ENCODE data around the gene DYNC1LI1. TPM values are rescaled to one million over a fixed set of nuclear protein-coding genes. Genes with fewer than 3 reads are reported as not detected.

Gene DYNC1LI1
- 15.4 and 16.9 TPM in 2 replicates for polyA plus RNA-seq (2012; rRNA removed)
- 21.2 and 33.6 TPM in 2 replicates for polyA plus RNA-seq (2012; cell fraction: cytosol; rRNA removed)
- 17.8 and 19.0 TPM in 2 replicates for polyA plus RNA-seq (2012; cell fraction: nucleus; rRNA removed)

GRCh38 chr3:32570421-32571191, at the start of gene DYNC1LI1:
Gene DYNC1LI1 (minus strand): TSS chr3:32570858. CDS start chr3:32570770, 88 bp downstream.
- Histone ChIP-seq H3K27ac (ENCODE audit: low read depth in 2 of 2, low read length in 1 of 2) (peak within 1 kb of the TSS; percentile 90 to 96), H3K4me3 (ENCODE audit: low read depth in 2 of 2, low read length in 1 of 2) (peak within 1 kb of the TSS; percentile 85 to 87), H3K9ac (peak within 1 kb of the TSS; percentile 97), H2AFZ (ENCODE audit: low read depth) (peak within 1 kb of the TSS; percentile 89), H3K9me2 (no peaks in the 10 kb centered on the region), H3K9me3 (no peaks in the 10 kb centered on the region), H3F3A (replicated peaks; ENCODE audit: insufficient read depth) (peaks cover 5% of the 10 kb centered on the region), H3K79me2 (ENCODE audit: insufficient read depth) (peaks cover 49% of the 10 kb centered on the region), H3K36me3 (replicated peaks in 1 of 2; ENCODE audit: control insufficient read depth in 1 of 2, insufficient read depth in 2 of 2, low read length in 1 of 2) (peaks cover 0 to 7% of the 10 kb centered on the region in 2 experiments), H3K4me2 (peak within 1 kb of the TSS; percentile 86), H4K20me1 (ENCODE audit: insufficient read depth) (peaks cover 25% of the 10 kb centered on the region), H3K4me1 (ENCODE audit: control insufficient read depth in 1 of 2, insufficient read depth in 2 of 2, low read depth in 1 of 2, low read length in 1 of 2) (peaks cover 4 to 6% of the 10 kb centered on the region in 2 experiments; a peak in 2 of 4 replicates), H3K27me3 (ENCODE audit: insufficient read depth) (no peaks in the 10 kb centered on the region)
- POLR2A ChIA-PET = interaction anchor here (0.8 kb wide), 1 partner anchor 8 kb away, joined by 3 read pairs; no protein-coding TSS in a partner anchor
- peak; percentile 98 for DNase-seq
- CTCF ChIA-PET = interaction anchor here (1.2 to 1.8 kb wide), 2 partner anchors 10 to 103 kb away, joined by 3 to 4 read pairs; no protein-coding TSS in a partner anchor
- WGBS (ENCODE audit: low lambda C conversion rate) = 0% methylated on average over 5 of the region's 89 CpGs
- TF ChIP-seq ELF1 (IDR thresholded peaks at IDR 0.05) (peak; percentile 79), EZH2phosphoT487 (IDR thresholded peaks at IDR 0.05; ENCODE audit: borderline replicate concordance, low read depth) (no peak), IRF3 (IDR thresholded peaks at IDR 0.05; ENCODE audit: low read depth, low read length) (no peak), RAD21 (IDR thresholded peaks at IDR 0.05; ENCODE audit: low read length) (no peak), NRF1 (IDR thresholded peaks at IDR 0.05; ENCODE audit: low read depth, low read length) (peak; percentile 74), FOXJ3 (CRISPR knock-in tag; IDR thresholded peaks at IDR 0.05) (no peak), MEF2A (IDR thresholded peaks at IDR 0.05; ENCODE audit: borderline replicate concordance, low read depth) (no peak), TEAD4 (IDR thresholded peaks at IDR 0.05; ENCODE audit: borderline replicate concordance, insufficient read depth) (0 out of 2 replicates have a peak, but pooled peaks have one; percentile 30), YY1 (IDR thresholded peaks at IDR 0.05; ENCODE audit: low read depth) (peak; percentile 92), CTCF (IDR thresholded peaks at IDR 0.05) (0 out of 2 replicates have a peak, but pooled peaks have one; percentile 1), GABPA (IDR thresholded peaks at IDR 0.05; ENCODE audit: low read depth) (peak; percentile 32; the same call in 1 of the 2 replicates), FOXM1 (IDR thresholded peaks at IDR 0.05; ENCODE audit: low read depth) (no peak), EP300 (IDR thresholded peaks at IDR 0.05; ENCODE audit: borderline replicate concordance in 1 of 2, low read depth in 1 of 2, low read length in 1 of 2) (no peak), USF2 (IDR thresholded peaks at IDR 0.05; ENCODE audit: borderline replicate concordance, low read depth, low read length) (no peak), JUND (IDR thresholded peaks at IDR 0.05) (no peak), CHD2 (IDR thresholded peaks at IDR 0.05; ENCODE audit: low read length, partially characterized antibody) (peak; percentile 14), MAX (IDR thresholded peaks at IDR 0.05; ENCODE audit: low read depth) (peak; percentile 84; the same call in 1 of the 2 replicates), RFX5 (IDR thresholded peaks at IDR 0.05; ENCODE audit: low read length) (no peak), TAF1 (IDR thresholded peaks at IDR 0.05; ENCODE audit: borderline replicate concordance, low read depth, low read length) (peak; percentile 92), FOSL2 (IDR thresholded peaks at IDR 0.05; ENCODE audit: borderline replicate concordance, low read depth) (no peak), MXI1 (IDR thresholded peaks at IDR 0.05; ENCODE audit: low read depth, low read length) (peak; percentile 51; the same call in 1 of the 2 replicates), NFIC (IDR thresholded peaks at IDR 0.05; ENCODE audit: borderline replicate concordance) (no peak), TCF12 (IDR thresholded peaks at IDR 0.05) (no peak), RCOR1 (IDR thresholded peaks at IDR 0.05; ENCODE audit: low read length) (no peak), PBX3 (IDR thresholded peaks at IDR 0.05) (no peak), RXRA (IDR thresholded peaks at IDR 0.05; ENCODE audit: borderline replicate concordance, low read depth) (no peak), USF1 (IDR thresholded peaks at IDR 0.05; ENCODE audit: borderline replicate concordance, low read depth) (no peak), SIN3A (IDR thresholded peaks at IDR 0.05; ENCODE audit: borderline replicate concordance, low read depth, low read length) (peak; percentile 29; the same call in 1 of the 2 replicates)

Data from SK-N-SH (cell line).